Transverse colon (tissue), 4 donors: Measurements from ENCODE around the gene HHIPL2. TPM values are rescaled to one million over a fixed set of nuclear protein-coding genes. Genes with fewer than 3 reads are reported as not detected.

Experiments
- DNase-seq: peaks from one replicate; pipeline ENCODE4 v3.0.0-alpha.2; 2019
- H3K27ac ChIP-seq, 4 donors: fragments of 200-600 bp; sonication (generic); 2 replicates each; pipeline ENCODE4 v1.5.1; 2016 to 2018; ENCODE audit warnings: inconsistent platforms in 4 of 4
- H3K27me3 ChIP-seq: fragments of 200-600 bp; sonication (generic); 2 replicates; pipeline ENCODE4 v1.5.1; 2017; ENCODE audit warnings: inconsistent platforms
- H3K36me3 ChIP-seq, 4 donors: fragments of 200-600 bp; sonication (generic); 2 replicates each; pipeline ENCODE4 v1.5.1; 2017 to 2019; ENCODE audit warnings: inconsistent platforms in 4 of 4
- H3K4me1 ChIP-seq, 4 donors: fragments of 200-600 bp; sonication (generic); 2 replicates each; pipeline ENCODE4 v1.5.1; 2017 to 2020; ENCODE audit warnings: inconsistent platforms in 4 of 4
- H3K4me3 ChIP-seq, 4 donors: fragments of 200-600 bp; sonication (generic); 1 replicate in 1 of 4; 2 replicates in 3 of 4; pipeline versions ENCODE4 v1.5.1 to v1.6.1; 2017 to 2019; ENCODE audit warnings: inconsistent platforms in 4 of 4
- H3K9me3 ChIP-seq, 2 donors: fragments of 200-600 bp; sonication (generic); 2 replicates each; pipeline ENCODE4 v1.5.1; 2017 to 2019; ENCODE audit warnings: inconsistent platforms in 2 of 2
- CTCF ChIP-seq, 5 experiments: fragments of 200-600 bp in 3 of 5; fragments of 450-650 bp in 2 of 5; sonication (generic) in 3 of 5; IDR thresholded peaks; 1 replicate in 2 of 5; 2 replicates in 3 of 5; pipeline ENCODE4 v1.5.1; 2016 to 2017; ENCODE audit warnings: antibody characterized with exemption in 5 of 5, inconsistent platforms in 3 of 5, mild to moderate bottlenecking in 2 of 5, moderate library complexity in 1 of 5
- EP300 ChIP-seq: sonication (generic); formaldehyde crosslinking; IDR thresholded peaks from one replicate; pipeline ENCODE4 v1.6.1; 2017; ENCODE audit warnings: antibody characterized with exemption, low read depth
- POLR2A ChIP-seq: fragments of 450-650 bp; IDR thresholded peaks from one replicate; pipeline ENCODE4 v1.6.1; 2016; ENCODE audit warnings: antibody characterized with exemption, mild to moderate bottlenecking, moderate library complexity
- POLR2AphosphoS5 ChIP-seq, 3 donors: sonication (generic); formaldehyde crosslinking; IDR thresholded peaks; one replicate each; pipeline ENCODE4 v1.6.1; 2016; ENCODE audit warnings: antibody characterized with exemption in 3 of 3
- WGBS, 2 donors: methylation state at CpG; one replicate each; pipeline ENCODE4 v1.1.5; 2018; ENCODE audit warnings: low coverage in 1 of 2; 5-methylcytosine and 5-hydroxymethylcytosine counted together
- in situ Hi-C, 4 donors: fragments of 200-750 bp; cut with MboI; loops; one replicate each; pipeline versions ENCODE4 v1.15.0 to v1.15.1; 2017; ENCODE audit warnings: low sequenced_read_pairs in 3 of 4, low pct_ligation_motif_present in 1 of 4, low pct_unique_long_range_greater_than_20kb in 1 of 4
- intact Hi-C: fragments of 100-400 bp; cut with DNase I; formaldehyde crosslinking; loops from one replicate; pipeline ENCODE4 v1.15.1; 2023; ENCODE audit warnings: low total_unique reads
- total RNA-seq, 4 donors: library from RNA; depleted of rRNA; stranded (reverse); fragments of >200 nt; gene quantifications; one replicate each; pipeline ENCODE4 v1.1.0, GENCODE V29; 2016

Gene HHIPL2
- total RNA-seq, 4 donors from 2014 or later: 0.32 to 0.41 TPM; not detected in 2

GRCh38 chr1:222589462-222590302 is 41.8 kb upstream of the HHIPL2 start, which contains the start of gene TAF1A:
TAF1A (minus strand) TSS chr1:222589933.
- in situ Hi-C loops: no loop called here
- Histone ChIP-seq H3K27me3 (no peaks in the 10 kb centered on the region), H3K9me3 (no peaks in the 10 kb centered on the region), H3K36me3 (no peaks in the 10 kb centered on the region), H3K27ac (peak within 1 kb of the TSS; percentile 82 to 91 (median 83)), H3K4me3 (peak within 1 kb of the TSS; percentile 38 to 79 (median 61)), H3K4me1 (peaks cover 8 to 21% (median 14%) of the 10 kb centered on the region in 4 donors)
- 0 to 1% methylated on average over 23 to 41 of the region's 41 CpGs for WGBS, 2 donors
- peak in 2 of 3 donors; percentile 65 to 74 for TF ChIP-seq POLR2AphosphoS5 (IDR thresholded peaks at IDR 0.05)
- TF ChIP-seq CTCF (IDR thresholded peaks at IDR 0.05): no peak
- peak; percentile 41 for TF ChIP-seq POLR2A
- DNase-seq: peak; percentile 92
- intact Hi-C loops: no loop called here

DNA sequence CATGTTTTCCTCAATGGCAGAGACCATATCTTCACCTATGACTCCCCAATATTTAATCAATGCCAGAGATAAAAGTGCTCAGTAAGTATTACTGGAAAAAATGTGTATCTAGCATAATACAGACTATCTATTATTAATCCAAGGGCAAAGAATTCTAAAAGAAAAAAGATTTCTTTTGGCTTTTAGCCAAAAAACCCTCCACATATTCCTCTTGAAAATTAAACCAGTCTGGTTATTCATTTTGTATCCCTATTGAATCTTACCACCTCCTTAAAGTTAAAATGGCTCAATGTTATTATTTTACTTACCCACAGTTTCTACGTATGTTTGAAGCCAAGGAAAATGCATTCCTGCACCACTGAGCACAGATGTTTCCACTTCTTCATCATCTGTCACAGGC is 40.2 kb upstream of the HHIPL2 start:
- no peak for DNase-seq
- peaks cover 8 to 21% (median 14%) of the 10 kb centered on the region in 4 donors for H3K4me1 ChIP-seq
- no peak overlapping the region for H3K4me3 ChIP-seq
- intact Hi-C loops: no loop called here
- H3K27me3 ChIP-seq: no peaks in the 10 kb centered on the region
- no peak overlapping the region for H3K27ac ChIP-seq
- 75 to 83% methylated on average over 1 of the region's 1 CpG for WGBS, 2 donors
- peaks cover 0 to 4% (median 0%) of the 10 kb centered on the region in 4 donors for H3K36me3 ChIP-seq
- no peak for TF ChIP-seq POLR2A
- no peak for TF ChIP-seq CTCF (IDR thresholded peaks at IDR 0.05)
- H3K9me3 ChIP-seq: no peaks in the 10 kb centered on the region
- in situ Hi-C loops: no loop called here

DNA sequence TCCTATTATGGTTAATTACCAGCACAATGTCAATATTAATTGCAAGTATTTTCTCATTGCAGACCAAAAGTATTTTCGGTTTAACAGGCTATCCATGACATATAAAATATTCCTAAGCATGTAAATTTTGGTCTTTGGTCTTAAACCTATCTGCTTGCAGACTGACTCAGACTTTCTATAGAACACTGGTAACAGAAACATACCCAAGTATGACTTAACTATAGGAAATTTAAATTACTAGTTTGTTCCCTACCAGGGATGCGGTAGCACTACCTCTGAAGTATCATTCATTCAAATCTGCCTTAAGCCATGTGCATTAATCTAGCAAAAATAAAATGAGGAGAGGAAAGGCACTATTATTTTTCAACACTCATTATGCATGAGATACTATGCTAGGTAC is 38.9 kb upstream of the HHIPL2 start:
- Histone ChIP-seq H3K9me3 (no peaks in the 10 kb centered on the region), H3K36me3 (peaks cover 0 to 14% (median 5%) of the 10 kb centered on the region in 4 donors), H3K4me3 (no peak overlapping the region), H3K27me3 (no peaks in the 10 kb centered on the region), H3K27ac (no peak overlapping the region), H3K4me1 (peaks cover 8 to 25% (median 14%) of the 10 kb centered on the region in 4 donors)
- in situ Hi-C loops (no loop called here), intact Hi-C loops (no loop called here)
- WGBS, 2 donors: 88% methylated on average over 2 of the region's 2 CpGs
- DNase-seq: no peak
- TF ChIP-seq POLR2A (no peak), POLR2AphosphoS5 (IDR thresholded peaks at IDR 0.05) (no peak), CTCF (IDR thresholded peaks at IDR 0.05) (no peak), EP300 (no peak)

- Histone ChIP-seq H3K27ac (no peak overlapping the region), H3K9me3 (no peaks in the 10 kb centered on the region), H3K4me3 (no peak overlapping the region), H3K4me1 (peaks cover 0 to 6% (median 0%) of the 10 kb centered on the region in 4 donors), H3K27me3 (no peaks in the 10 kb centered on the region), H3K36me3 (peaks cover 0 to 14% (median 5%) of the 10 kb centered on the region in 4 donors)
- DNase-seq: no peak
- no peak for TF ChIP-seq POLR2A
- TF ChIP-seq CTCF (IDR thresholded peaks at IDR 0.05): no peak
- no peak for TF ChIP-seq POLR2AphosphoS5 (IDR thresholded peaks at IDR 0.05)
- no peak for TF ChIP-seq EP300
- intact Hi-C loops: no loop called here
- in situ Hi-C loops: no loop called here
- whole genome bisulfite sequencing, 2 donors: 74 to 83% methylated on average over 3 to 5 of the region's 5 CpGs
Observed at GRCh38 chr1:222583079-222583478, 35.2 kb upstream of the HHIPL2 start.
